Tongue (tissue), 3 donors: ENCODE data around the gene CLDN15. TPM values are rescaled to one million over a fixed set of nuclear protein-coding genes. Genes with fewer than 3 reads are reported as not detected.
"Not testable (repeated sequence)": the region's sequence is repeated elsewhere in the genome, so short reads cannot be mapped to it uniquely, and the experiment has no call there.

ENCODE experiments used
- DNase-seq: peaks from one replicate; pipeline ENCODE4 v3.0.0-alpha.2; 2015
- small RNA-seq: library from RNA; depleted of rRNA; stranded (forward); fragments of <200 nt; gene quantifications from one replicate; pipeline ENCODE3, GENCODE V24; 2014; ENCODE audit warnings: low replicate concordance
- total RNA-seq: library from RNA; depleted of rRNA; stranded (reverse); fragments of >200 nt; gene quantifications from one replicate; pipeline ENCODE4 v1.2.3, GENCODE V29; 2014

The CLDN15 gene
- total RNA-seq, 1 donor from 2014 or later: 5.0 TPM

DNA sequence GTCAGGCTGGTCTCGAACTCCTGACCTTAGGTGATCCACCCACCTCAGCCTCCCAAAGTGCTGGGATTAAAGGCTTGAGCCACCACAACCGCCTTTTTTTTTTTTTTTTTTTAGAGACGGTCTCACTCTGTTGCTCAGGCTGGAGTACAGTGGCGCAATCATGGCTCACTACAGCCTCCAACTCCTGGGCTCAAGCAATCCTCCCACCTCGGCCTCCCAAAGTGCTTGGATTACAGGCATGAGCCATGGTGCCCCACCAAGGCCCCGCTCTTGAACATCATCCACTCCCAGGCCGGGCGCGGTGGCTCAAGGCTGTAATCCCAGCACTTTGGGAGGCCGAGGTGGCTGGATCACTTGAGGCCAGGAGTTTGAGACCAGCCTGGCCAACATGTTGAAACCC, 38.1 kb downstream of the CLDN15 start:
- not testable (repeated sequence) for DNase-seq

DNA sequence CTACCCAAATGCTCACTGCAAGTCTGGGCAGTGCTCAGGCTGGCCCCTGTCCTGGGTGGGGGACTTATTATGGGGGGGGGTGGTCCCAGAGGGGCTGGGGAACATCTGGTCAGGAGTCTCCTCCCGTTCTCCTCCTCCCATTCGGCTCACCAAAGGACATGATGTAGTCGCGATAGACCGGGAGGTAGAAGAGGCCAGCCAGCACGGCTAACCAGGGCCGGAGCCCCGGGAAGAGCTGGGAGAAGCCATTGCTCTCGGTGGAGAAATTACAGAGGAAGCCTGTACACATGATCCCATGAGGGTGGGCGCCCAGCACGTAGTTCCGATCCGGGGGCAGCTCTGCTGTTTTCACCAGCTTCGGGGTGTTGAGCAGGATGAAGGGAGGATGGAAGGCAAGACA, 39.1 kb downstream of the CLDN15 start:
- no peak for DNase-seq

DNA sequence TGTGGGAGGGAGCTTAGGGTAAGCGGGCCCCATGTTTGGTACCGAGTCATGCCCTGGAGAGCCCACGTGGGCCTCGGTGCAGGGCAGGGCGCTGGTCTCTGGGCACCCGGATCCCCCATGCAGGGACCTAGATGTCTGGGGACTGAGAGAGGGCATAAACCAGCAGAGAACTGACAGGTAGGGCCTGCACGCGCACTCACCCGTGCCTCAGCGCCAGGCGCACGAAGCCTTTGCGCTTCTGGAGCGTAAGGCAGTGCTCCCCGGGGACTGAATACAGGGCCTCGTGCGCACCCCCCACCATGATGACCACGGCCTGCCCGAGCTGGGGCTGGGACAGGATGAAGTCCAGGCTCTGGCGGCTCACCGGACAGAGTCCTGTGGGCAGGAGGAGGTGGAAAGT, 39.6 kb downstream of the CLDN15 start:
- DNase-seq: no peak

DNA sequence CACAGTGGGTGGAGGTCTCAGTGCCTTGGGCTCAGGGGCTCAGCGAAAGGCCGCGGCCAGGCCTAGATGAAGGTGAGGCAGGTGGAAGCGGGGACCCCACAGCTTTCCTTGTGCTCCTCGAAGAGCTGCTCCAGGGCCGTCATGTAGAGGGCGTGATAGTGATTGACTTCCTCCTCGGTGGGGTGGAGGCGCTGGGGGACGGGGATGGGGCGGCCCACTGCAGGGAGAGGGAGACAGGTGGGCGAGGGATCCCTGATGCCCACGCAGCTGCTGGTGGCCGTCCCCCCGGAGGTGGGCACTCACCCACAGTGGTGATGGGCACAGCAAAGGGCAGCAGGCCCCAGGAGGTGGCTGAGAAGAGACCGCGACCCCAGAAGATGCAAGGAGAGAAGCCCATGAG, 41.7 kb downstream of the CLDN15 start:
- no peak for DNase-seq

DNA sequence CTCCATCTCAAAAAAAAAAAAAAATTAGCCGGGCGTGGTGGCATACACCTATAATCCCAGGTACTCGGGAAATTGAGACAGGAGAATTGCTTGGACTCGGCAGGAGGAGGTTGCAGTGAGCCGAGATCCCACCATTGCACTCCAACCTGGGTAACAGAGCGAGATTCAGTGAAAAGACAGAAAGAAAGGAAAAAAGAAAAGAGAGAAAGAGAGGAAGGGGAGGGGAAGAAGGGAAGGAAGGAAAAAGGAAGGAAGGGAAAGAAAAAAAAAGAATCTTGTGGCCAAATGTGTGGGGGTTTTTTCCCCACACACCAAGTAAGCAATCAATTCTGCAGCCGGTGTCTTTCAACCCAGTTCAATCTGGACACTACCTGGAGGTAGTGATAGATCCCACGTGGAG, 48.5 kb downstream of the CLDN15 start:
- no peak for DNase-seq

DNA sequence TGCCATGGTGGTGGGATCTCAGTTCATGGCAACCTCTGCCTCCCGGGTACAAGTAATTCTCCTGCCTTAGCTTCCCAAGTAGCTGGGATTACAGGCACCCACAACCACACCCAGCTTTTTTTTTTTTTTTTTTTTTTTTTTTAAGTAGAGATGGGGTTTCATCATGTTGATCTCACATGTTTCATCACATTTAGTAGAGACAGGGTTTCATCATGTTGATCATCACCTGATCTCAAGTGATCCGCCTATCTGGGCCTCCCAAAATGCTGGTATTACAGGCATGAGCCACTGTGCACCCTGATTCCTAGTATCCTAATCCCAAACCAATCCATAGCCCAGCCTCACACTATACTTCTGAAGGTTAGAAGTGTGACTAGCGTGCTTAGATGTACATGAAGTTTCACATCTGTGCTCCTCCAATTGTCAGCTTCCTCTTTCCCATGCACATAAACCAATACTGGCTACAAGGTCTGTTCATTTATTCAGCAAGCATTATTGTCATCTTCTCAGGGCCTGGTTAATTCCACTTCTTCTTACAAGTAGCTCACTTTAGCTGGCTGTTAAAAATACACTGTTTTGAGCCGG, 50.7 kb downstream of the CLDN15 start:
- DNase-seq: no peak

DNA sequence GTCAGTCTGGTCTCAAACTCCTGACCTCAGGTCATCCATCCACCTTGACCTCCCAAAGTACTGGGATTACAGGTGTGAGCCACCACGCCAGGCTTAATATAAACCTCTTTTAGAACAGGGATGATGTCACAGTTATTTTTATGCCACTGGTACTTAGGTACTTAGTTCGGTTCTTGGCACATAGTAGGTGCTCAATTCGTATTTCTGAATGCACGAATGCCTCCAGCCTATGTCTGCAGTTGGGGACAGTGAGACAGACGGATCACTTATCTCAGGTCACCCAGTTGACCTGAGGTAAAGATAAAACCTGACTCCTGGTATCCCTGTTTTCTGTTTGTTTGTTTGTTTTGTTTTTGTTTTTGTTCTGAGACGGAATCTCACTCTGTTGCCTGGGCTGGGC, 51.4 kb downstream of the CLDN15 start:
- DNase-seq: no peak

DNA sequence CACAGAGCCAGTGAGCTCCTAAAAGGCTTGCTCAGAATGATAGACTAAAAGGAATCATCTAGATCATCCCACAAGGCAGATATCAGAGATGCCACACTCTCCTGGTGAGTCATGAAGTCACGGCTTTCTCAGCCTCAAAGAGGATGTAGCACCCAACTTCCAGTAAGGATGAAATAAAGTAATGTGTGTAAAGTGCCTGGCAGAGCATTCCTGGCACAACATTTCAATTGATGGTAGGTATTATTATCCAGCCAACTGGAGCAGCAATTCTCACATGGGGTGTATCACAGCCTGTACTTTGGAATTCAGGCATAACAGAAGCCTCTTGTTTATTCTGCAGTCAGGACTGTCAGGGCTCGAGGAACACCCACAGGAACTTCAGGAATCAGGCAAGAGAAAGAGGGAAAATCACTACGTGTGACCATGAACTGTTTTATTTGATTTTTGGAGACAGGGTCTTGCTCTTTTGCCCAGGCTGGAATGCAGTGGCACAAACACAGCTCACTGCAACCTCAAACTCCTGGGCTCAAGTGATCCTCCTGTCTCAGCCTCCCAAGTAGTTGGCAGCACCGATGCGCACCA, 52.3 kb downstream of the CLDN15 start:
- no peak for DNase-seq

Small RNA genes lying within 50 kb of the gene (small RNA-seq; reads per million reads assigned to genes)
- gene RNU6-1104P: not detected

Other genes with a start within 250 kb of the CLDN15 start
- gene MUC17, start 217.7 kb downstream of the CLDN15 start, total RNA-seq: not detected
- gene TRIM56, start 152.3 kb downstream of the CLDN15 start, total RNA-seq: 11.9 TPM
- gene SERPINE1, start 110.7 kb downstream of the CLDN15 start, total RNA-seq: 5.4 TPM
- gene AP1S1, start 83.3 kb downstream of the CLDN15 start, total RNA-seq: 23.6 TPM
- gene VGF, start 72.2 kb downstream of the CLDN15 start, total RNA-seq: not detected
- not detected for gene NAT16, start 57.5 kb downstream of the CLDN15 start, total RNA-seq
- gene MOGAT3, start 36.8 kb downstream of the CLDN15 start, total RNA-seq: not detected
- gene PLOD3, start 20.2 kb downstream of the CLDN15 start, total RNA-seq: 32.1 TPM
- gene ZNHIT1, start 19.6 kb downstream of the CLDN15 start, total RNA-seq: 38.2 TPM
- gene FIS1, start 7.3 kb upstream of the CLDN15 start, total RNA-seq: 180 TPM
- 19.2 TPM for gene IFT22, start 84.0 kb upstream of the CLDN15 start, total RNA-seq
- gene COL26A1, start 125.1 kb upstream of the CLDN15 start, total RNA-seq: 1.6 TPM